Measurements from ENCODE around the gene BMP10. TPM values are rescaled to one million over a fixed set of nuclear protein-coding genes. Genes with fewer than 3 reads are reported as not detected.

The BMP10 gene
- total RNA-seq, 2 experiments from 2014 or later = not detected

DNA sequence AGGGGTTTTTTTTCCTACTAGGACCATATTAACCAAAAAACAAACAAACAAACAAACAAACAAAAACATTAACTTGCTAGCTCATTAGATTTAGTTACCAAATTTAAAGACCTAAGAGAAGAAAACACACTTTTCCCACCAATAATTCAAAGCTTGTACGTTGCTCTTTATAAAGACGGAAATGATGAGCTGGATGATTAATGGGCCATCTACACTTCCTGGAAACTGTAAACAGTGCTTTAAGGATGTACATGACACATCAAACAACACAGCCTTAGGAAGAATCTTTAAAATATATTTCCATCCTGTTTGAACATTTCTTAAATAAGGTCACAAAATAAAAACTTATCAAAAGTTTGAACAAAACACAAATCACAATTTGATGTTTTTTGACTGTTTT is 982 bp downstream of the BMP10 start:
- no peak overlapping the region for H3K27ac Mint-ChIP-seq
- ChIA-PET CTCF (interaction anchor here (1.0 kb wide), 1 partner anchor 29 kb away, joined by 3 read pairs; no protein-coding TSS in a partner anchor), POLR2A (no interaction called here)
- no peaks in the 10 kb centered on the region for H3K36me3 Mint-ChIP-seq (ENCODE audit: low read depth)
- H3K4me1 Mint-ChIP-seq (ENCODE audit: low read depth) = no peaks in the 10 kb centered on the region
- H3K4me3 Mint-ChIP-seq = no peak overlapping the region
- H3K27me3 Mint-ChIP-seq (ENCODE audit: low read depth) = peaks cover 7% of the 10 kb centered on the region
- DNase-seq (no peak), ATAC-seq (no peak)
- no peaks in the 10 kb centered on the region for H3K9me3 Mint-ChIP-seq (ENCODE audit: insufficient read depth)

DNA sequence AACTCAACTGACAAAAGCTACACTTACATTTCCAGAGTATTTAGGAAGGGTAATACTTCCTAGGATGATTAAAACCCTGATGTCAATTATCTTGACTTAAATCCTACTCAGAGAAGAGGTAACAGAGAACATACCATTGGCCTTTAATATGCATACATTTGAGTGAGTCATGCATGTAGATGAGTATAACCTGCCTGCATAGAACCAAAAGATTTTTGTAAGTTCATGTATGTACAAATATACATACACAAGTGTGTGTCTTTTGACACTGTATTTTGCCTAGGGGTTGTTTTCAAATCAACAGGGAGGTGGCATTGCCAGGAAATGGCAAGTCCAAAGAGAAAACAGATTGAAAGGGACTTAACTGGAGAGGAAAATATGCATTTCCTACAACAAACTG is 6.1 kb downstream of the BMP10 start:
- Mint-ChIP-seq H3K27me3 (ENCODE audit: low read depth) (peaks cover 8% of the 10 kb centered on the region), H3K36me3 (ENCODE audit: low read depth) (no peaks in the 10 kb centered on the region), H3K4me1 (ENCODE audit: low read depth) (no peaks in the 10 kb centered on the region), H3K9me3 (ENCODE audit: insufficient read depth) (no peaks in the 10 kb centered on the region), H3K4me3 (no peak overlapping the region), H3K27ac (no peak overlapping the region)
- ATAC-seq = no peak
- POLR2A ChIA-PET = no interaction called here
- CTCF ChIA-PET = no interaction called here
- no peak for DNase-seq

DNA sequence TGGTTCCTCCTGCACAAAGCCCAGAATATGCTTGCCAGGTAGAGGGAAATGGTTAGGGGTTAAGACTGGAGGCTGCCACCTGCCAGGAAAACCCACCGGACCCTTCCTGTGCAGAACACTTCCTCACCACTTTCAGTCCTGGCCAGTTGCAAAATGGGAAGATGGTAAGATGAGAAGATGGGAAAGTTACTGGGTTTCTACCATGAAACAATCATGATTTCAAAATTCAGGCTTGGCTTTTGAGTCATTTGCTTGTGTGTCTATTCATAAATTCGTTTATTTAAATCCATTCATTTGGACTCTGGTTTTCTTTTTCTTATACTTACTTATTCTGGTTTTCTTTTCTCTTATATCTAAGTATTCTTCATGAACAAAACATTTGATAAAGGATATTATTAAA is 7.2 kb downstream of the BMP10 start:
- ChIA-PET POLR2A (no interaction called here), CTCF (no interaction called here)
- Mint-ChIP-seq H3K36me3 (ENCODE audit: low read depth) (no peaks in the 10 kb centered on the region), H3K27ac (peak overlapping the region; percentile 29), H3K4me3 (no peak overlapping the region), H3K27me3 (ENCODE audit: low read depth) (peaks cover 11% of the 10 kb centered on the region), H3K9me3 (ENCODE audit: insufficient read depth) (no peaks in the 10 kb centered on the region), H3K4me1 (ENCODE audit: low read depth) (no peaks in the 10 kb centered on the region)
- ATAC-seq (no peak), DNase-seq (no peak)

DNA sequence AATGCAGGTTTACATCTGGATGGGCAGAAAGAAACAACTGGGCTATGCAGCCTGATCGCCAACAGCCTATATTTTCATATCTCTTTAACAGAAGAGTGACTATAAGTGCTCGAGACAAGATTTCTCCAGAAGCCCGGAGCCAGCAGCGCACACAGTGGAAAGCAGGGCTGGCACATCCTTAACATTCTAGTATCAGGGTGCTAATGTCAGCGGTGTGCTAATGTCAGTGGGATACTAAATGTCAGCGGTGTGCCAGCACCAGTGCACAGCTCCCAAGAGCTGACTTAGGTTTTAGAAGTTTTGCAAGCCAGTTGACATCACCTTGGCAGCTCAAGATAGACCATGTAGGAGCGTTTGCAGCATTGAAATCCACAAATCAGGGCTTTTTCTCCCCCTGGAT is 8.3 kb downstream of the BMP10 start:
- Mint-ChIP-seq H3K27ac (no peak overlapping the region), H3K4me3 (no peak overlapping the region), H3K27me3 (ENCODE audit: low read depth) (peaks cover 9% of the 10 kb centered on the region), H3K9me3 (ENCODE audit: insufficient read depth) (no peaks in the 10 kb centered on the region), H3K36me3 (ENCODE audit: low read depth) (no peaks in the 10 kb centered on the region), H3K4me1 (ENCODE audit: low read depth) (no peaks in the 10 kb centered on the region)
- ChIA-PET POLR2A (no interaction called here), CTCF (interaction anchor here (0.8 kb wide), 1 partner anchor 80 kb away, joined by 3 read pairs; no protein-coding TSS in a partner anchor)
- DNase-seq (no peak), ATAC-seq (no peak)

DNA sequence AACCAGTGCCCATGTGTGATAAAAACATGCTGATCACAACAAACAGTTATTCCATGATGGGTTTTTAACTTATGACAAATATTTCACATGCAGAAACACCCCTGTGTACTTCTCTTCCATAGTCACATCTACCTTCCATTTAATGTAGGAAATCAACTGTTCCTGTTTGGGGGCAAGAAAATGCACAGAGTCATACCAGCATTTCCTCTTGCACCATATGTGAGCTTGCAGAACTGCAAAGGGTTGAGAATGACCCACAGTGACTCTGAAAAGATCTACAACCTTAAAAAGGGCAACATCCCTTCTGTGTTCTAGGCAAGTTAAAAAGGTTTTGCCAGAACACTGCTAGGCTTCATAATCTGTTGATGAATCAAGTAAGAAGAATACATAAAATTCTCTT is 9.9 kb downstream of the BMP10 start:
- no peak overlapping the region for H3K4me3 Mint-ChIP-seq
- DNase-seq = no peak
- POLR2A ChIA-PET = no interaction called here
- H3K4me1 Mint-ChIP-seq (ENCODE audit: low read depth) = no peaks in the 10 kb centered on the region
- H3K27ac Mint-ChIP-seq = no peak overlapping the region
- no peaks in the 10 kb centered on the region for H3K9me3 Mint-ChIP-seq (ENCODE audit: insufficient read depth)
- CTCF ChIA-PET = interaction anchor here (1.3 kb wide), 1 partner anchor 63 kb away, joined by 3 read pairs; no protein-coding TSS in a partner anchor
- H3K27me3 Mint-ChIP-seq (ENCODE audit: low read depth) = peaks cover 15% of the 10 kb centered on the region
- ATAC-seq = no peak
- no peaks in the 10 kb centered on the region for H3K36me3 Mint-ChIP-seq (ENCODE audit: low read depth)

DNA sequence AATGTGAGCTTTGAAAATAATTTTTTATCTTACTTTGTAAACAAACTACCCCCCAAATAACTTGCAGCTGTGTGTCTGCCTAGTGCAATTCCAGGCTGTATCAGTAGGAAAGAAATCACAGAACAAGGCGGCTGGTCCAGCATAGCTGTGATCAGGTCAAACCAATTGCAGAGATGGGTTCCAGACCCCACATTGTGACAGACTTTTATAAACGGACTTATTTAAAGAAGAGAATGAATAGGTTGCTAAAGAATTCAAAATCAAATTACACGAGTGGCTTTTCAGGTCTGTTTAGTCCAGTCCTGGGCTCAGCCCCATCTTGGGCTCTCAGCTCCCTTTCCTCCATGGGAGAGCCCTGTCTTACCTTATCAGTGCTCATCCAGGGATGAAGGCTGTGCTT is 11.1 kb downstream of the BMP10 start:
- CTCF ChIA-PET = interaction anchor here (0.6 to 1.9 kb wide), 4 partner anchors 19 to 397 kb away, joined by 3 to 6 read pairs (median 3); no protein-coding TSS in a partner anchor
- POLR2A ChIA-PET = no interaction called here

DNA sequence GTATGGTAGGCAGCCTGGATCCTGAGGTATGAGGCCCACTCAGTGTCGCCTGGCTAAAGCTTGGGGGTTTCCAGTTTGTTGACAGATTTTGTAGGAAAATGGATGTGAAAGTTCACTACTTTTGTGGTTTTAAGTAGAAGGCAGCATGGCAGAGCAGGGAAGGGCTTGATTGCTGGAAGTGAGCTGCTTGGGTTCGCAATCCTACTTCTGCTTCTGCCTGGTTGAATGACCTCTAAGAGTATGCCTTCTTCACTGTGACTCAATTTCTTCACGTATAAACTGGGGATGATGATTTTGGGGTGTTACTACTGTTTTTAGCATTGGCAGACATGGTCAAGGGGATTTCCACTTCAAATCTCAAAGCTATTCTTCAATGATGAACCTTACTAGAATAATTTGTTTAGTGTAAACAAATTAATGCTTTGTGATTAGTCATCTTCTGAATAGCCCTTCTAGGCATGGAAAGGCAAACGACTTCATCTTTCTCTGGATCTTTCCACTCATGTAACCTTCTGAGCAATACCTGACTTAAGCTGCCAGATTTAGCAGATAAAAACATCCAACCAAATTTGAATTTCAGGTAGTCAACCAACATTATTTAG is 13.2 kb downstream of the BMP10 start:
- Mint-ChIP-seq H3K4me3 (no peak overlapping the region), H3K27me3 (ENCODE audit: low read depth) (peaks cover 19% of the 10 kb centered on the region), H3K27ac (no peak overlapping the region), H3K36me3 (ENCODE audit: low read depth) (no peaks in the 10 kb centered on the region), H3K4me1 (ENCODE audit: low read depth) (no peaks in the 10 kb centered on the region), H3K9me3 (ENCODE audit: insufficient read depth) (no peaks in the 10 kb centered on the region)
- DNase-seq (no peak), ATAC-seq (no peak)
- CTCF ChIA-PET = interaction anchor here (1.3 to 1.9 kb wide), 5 partner anchors 52 to 106 kb away, joined by 3 to 7 read pairs (median 4); no protein-coding TSS in a partner anchor
- POLR2A ChIA-PET = interaction anchor here (0.6 kb wide), 1 partner anchor 52 kb away, joined by 3 read pairs; no protein-coding TSS in a partner anchor

More for the DNA sequence above, 11.1 kb downstream of the BMP10 start:
- no peak for DNase-seq
- no peak overlapping the region for H3K27ac Mint-ChIP-seq
- H3K4me1 Mint-ChIP-seq (ENCODE audit: low read depth) = no peaks in the 10 kb centered on the region
- H3K27me3 Mint-ChIP-seq (ENCODE audit: low read depth) = peaks cover 15% of the 10 kb centered on the region
- no peak for ATAC-seq
- no peaks in the 10 kb centered on the region for H3K9me3 Mint-ChIP-seq (ENCODE audit: insufficient read depth)
- no peak overlapping the region for H3K4me3 Mint-ChIP-seq
- H3K36me3 Mint-ChIP-seq (ENCODE audit: low read depth) = no peaks in the 10 kb centered on the region

DNA sequence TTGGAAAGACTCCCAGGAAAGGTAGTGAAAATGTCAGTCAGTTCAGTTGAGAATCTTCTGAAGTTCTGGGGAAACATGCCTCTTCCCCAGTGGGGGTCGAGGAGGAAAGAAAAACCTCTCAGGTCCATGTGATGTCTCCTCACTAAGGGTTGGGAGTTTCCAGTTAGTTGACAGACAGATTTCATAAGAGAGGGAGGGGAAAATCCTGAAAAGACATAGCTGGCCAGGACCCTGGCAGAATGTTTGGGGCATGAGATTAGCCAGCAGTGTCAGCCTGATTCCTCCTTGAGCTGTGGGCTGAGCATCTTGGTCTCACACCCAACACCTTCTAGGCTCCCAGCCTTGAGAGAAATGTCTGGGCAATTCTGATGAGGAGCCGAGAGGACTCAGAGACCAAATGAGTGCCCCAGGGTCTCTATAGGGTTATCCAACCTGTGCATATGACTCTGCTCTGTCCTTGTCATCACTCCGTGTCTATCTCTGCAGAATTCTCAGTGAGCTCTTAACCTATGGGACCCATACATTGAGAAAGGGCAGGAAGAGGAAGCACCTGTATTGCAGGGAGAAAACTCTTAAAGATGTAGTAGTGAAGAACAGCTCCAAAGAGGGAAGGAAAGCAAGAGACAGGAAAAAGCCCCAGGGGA is 13.9 kb downstream of the BMP10 start:
- ATAC-seq = no peak
- no peaks in the 10 kb centered on the region for H3K4me1 Mint-ChIP-seq (ENCODE audit: low read depth)
- H3K27me3 Mint-ChIP-seq (ENCODE audit: low read depth) = peaks cover 19% of the 10 kb centered on the region
- H3K4me3 Mint-ChIP-seq = no peak overlapping the region
- ChIA-PET CTCF (interaction anchor here (1.3 kb wide), 1 partner anchor 86 kb away, joined by 4 read pairs; no protein-coding TSS in a partner anchor), POLR2A (interaction anchor here (0.6 kb wide), 1 partner anchor 53 kb away, joined by 3 read pairs; no protein-coding TSS in a partner anchor)
- DNase-seq = no peak
- no peaks in the 10 kb centered on the region for H3K36me3 Mint-ChIP-seq (ENCODE audit: low read depth)
- H3K27ac Mint-ChIP-seq = no peak overlapping the region
- H3K9me3 Mint-ChIP-seq (ENCODE audit: insufficient read depth) = no peaks in the 10 kb centered on the region

DNA sequence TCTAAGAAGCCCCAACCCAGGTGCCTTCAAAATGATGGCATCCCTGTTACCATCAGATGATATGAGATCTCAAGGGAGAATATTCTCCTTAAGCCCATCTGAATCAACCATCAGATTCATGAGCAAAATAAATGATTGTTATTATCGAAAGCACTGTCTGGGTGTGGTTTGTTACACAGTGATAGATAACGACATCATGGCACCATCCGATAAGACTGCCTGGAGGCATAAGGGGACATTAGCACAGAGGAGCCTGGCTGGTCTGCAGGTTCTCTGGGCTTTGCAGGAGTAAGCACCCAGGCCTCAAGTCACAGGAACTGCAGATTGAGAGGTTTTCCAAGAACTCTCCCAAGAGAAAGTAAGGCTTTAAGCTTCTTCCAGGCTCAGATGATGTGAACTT is 15.6 kb downstream of the BMP10 start:
- no peaks in the 10 kb centered on the region for H3K36me3 Mint-ChIP-seq (ENCODE audit: low read depth)
- H3K9me3 Mint-ChIP-seq (ENCODE audit: insufficient read depth) = no peaks in the 10 kb centered on the region
- no peak overlapping the region for H3K27ac Mint-ChIP-seq
- DNase-seq (no peak), ATAC-seq (no peak)
- ChIA-PET CTCF (interaction anchor here (1.6 to 2.1 kb wide), 2 partner anchors 17 to 147 kb away, joined by 5 to 7 read pairs; no protein-coding TSS in a partner anchor), POLR2A (no interaction called here)
- H3K4me1 Mint-ChIP-seq (ENCODE audit: low read depth) = no peaks in the 10 kb centered on the region
- H3K4me3 Mint-ChIP-seq = no peak overlapping the region
- peaks cover 17% of the 10 kb centered on the region for H3K27me3 Mint-ChIP-seq (ENCODE audit: low read depth)

DNA sequence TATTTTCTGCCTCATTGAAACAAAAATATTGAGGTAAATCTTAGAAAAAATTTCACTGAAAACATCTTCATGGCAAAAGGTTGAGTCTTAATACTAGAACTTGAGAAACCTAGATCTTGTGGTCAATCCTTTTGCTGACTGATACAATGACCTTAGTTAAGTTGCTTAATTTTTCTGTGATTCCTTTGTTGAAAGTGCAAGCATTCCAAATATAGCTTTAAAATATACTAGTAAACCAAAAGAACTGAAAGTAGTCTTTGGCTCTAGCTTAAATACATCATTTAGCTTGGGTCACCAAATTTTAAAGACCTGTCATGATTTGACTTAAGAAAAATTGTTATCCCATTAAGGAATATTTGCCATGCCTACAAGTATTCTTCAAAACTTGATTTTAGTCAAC is 16.7 kb downstream of the BMP10 start:
- H3K4me1 Mint-ChIP-seq (ENCODE audit: low read depth) = no peaks in the 10 kb centered on the region
- no peak overlapping the region for H3K4me3 Mint-ChIP-seq
- no peaks in the 10 kb centered on the region for H3K9me3 Mint-ChIP-seq (ENCODE audit: insufficient read depth)
- H3K27ac Mint-ChIP-seq = peak overlapping the region; percentile 28
- H3K27me3 Mint-ChIP-seq (ENCODE audit: low read depth) = peaks cover 21% of the 10 kb centered on the region
- DNase-seq (no peak), ATAC-seq (no peak)
- CTCF ChIA-PET = interaction anchor here (1.6 to 2.1 kb wide), 2 partner anchors 16 to 145 kb away, joined by 5 to 7 read pairs; no protein-coding TSS in a partner anchor
- POLR2A ChIA-PET = no interaction called here
- no peaks in the 10 kb centered on the region for H3K36me3 Mint-ChIP-seq (ENCODE audit: low read depth)

DNA sequence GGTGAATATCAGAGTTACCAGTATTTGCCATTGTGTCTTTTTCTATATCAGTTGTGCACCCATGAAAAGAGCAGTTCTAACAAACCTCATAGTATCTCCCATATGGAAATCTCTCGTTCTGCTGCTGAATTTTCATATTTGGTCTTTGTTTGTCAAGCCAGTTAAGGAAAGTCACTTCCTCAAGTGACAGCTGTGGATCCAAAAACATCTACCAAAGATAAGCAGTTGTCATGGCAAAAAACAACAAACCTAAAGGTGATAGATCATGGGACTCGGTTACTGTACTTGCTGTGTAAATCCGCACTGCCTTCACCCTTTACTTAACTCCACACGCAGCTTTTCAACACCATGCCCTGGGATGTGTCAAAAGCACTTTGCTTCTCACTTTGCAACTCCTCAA is 17.3 kb downstream of the BMP10 start:
- CTCF ChIA-PET = interaction anchor here (2.1 kb wide), 1 partner anchor 15 kb away, joined by 7 read pairs; no protein-coding TSS in a partner anchor
- Mint-ChIP-seq H3K4me1 (ENCODE audit: low read depth) (no peaks in the 10 kb centered on the region), H3K27me3 (ENCODE audit: low read depth) (peaks cover 25% of the 10 kb centered on the region), H3K36me3 (ENCODE audit: low read depth) (no peaks in the 10 kb centered on the region), H3K9me3 (ENCODE audit: insufficient read depth) (no peaks in the 10 kb centered on the region), H3K27ac (no peak overlapping the region), H3K4me3 (no peak overlapping the region)
- DNase-seq (no peak), ATAC-seq (no peak)
- POLR2A ChIA-PET = no interaction called here

DNA sequence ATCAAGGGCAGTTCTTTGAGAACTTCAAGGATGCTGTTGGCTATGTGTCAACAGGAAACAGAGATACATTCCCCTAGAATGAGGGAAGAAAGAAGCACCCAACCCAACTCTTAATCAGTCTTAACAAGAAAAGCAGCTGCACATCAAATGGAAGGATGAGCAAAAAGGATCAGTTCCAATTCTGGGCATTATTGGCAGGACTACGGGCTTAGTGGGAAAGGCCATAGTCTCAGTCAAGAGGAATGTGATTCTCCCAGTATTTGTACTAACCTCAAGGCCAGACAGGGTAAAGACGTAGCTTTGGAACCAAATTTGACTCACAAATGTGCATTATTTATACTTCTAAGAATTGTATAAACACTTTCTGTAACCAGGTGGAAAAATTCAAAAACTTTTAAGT is 18.2 kb downstream of the BMP10 start:
- Mint-ChIP-seq H3K4me1 (ENCODE audit: low read depth) (no peaks in the 10 kb centered on the region), H3K4me3 (no peak overlapping the region), H3K27me3 (ENCODE audit: low read depth) (peaks cover 31% of the 10 kb centered on the region), H3K36me3 (ENCODE audit: low read depth) (no peaks in the 10 kb centered on the region), H3K9me3 (ENCODE audit: insufficient read depth) (no peaks in the 10 kb centered on the region), H3K27ac (no peak overlapping the region)
- DNase-seq (no peak), ATAC-seq (no peak)
- ChIA-PET CTCF (no interaction called here), POLR2A (no interaction called here)

Measured in activated CD8-positive, alpha-beta T cell treated with anti-CD3 and anti-CD28 coated beads, Interleukin-2, amount 10 ng/mL, durations not matched to agents 7 days and 5 days (primary cell).